NCI-H2171 treated with DMSO at 0.1 percent for 48 hours (cell line): ENCODE results near the gene MMGT1.
"Not testable (repeated sequence)": the region's sequence is repeated elsewhere in the genome, so short reads cannot be mapped to it uniquely, and the experiment has no call there.

Source experiments
- DNase-seq: peaks from one replicate; lab custom pipeline; 2025; lab: John Stamatoyannopoulos, UW

Gene MMGT1

GRCh38 chrX:135923353-135923752 is 50.4 kb downstream of the MMGT1 start:
- DNase-seq: no peak

- not testable (repeated sequence) for DNase-seq
These were observed 53.3 kb downstream of the MMGT1 start for GRCh38 chrX:135920516-135920915.

GRCh38 chrX:135914404-135914803 is 59.4 kb downstream of the MMGT1 start:
- DNase-seq: no peak
